ENCODE data around the gene DCAF11. TPM values are rescaled to one million over a fixed set of nuclear protein-coding genes. Genes with fewer than 3 reads are reported as not detected.

Gene DCAF11
- total RNA-seq, 1 experiment from 2014 or later = 45.5 TPM

GRCh38 chr14:24115422-24116127 is 998 bp downstream of the DCAF11 start:
- intact Hi-C loops (cut with micrococcal nuclease; ENCODE audit: unreplicated experiment) = loop anchor here (2.0 kb wide), 1 partner anchor 25 kb away; the partner anchor contains the start of gene EMC9
- no TSS peak for BruUV-seq (replicated peaks)
- Histone ChIP-seq H3K4me3 (ENCODE audit: low read depth, low read length, poor library complexity, severe bottlenecking) (peak overlapping the region; percentile 82), H3K4me1 (ENCODE audit: insufficient read depth, low read length, poor library complexity, severe bottlenecking) (peaks cover 14% of the 10 kb centered on the region), H3K36me3 (ENCODE audit: insufficient read depth, low read length, poor library complexity, severe bottlenecking) (peaks cover 26% of the 10 kb centered on the region), H3K27ac (ENCODE audit: low read depth, low read length, poor library complexity, severe bottlenecking) (peak overlapping the region; percentile 99), H3K27me3 (replicated peaks; ENCODE audit: insufficient read depth, low read depth, low read length, poor library complexity) (no peaks in the 10 kb centered on the region), H3K9me3 (ENCODE audit: low read depth, low read length, poor library complexity, severe bottlenecking) (no peaks in the 10 kb centered on the region)
- ChIA-PET CTCF (interaction anchor here (1.2 kb wide), 1 partner anchor 57 kb away, joined by 3 read pairs; no protein-coding TSS in a partner anchor), POLR2A (ENCODE audit: low non-redundant PET) (interaction anchor here (0.6 to 2.0 kb wide), 4 partner anchors 15 to 31 kb away, joined by 3 to 13 read pairs (median 3); partner anchors contain the start of genes EMC9, PCK2 and PSME2)
- TF ChIP-seq, protein P1, sequence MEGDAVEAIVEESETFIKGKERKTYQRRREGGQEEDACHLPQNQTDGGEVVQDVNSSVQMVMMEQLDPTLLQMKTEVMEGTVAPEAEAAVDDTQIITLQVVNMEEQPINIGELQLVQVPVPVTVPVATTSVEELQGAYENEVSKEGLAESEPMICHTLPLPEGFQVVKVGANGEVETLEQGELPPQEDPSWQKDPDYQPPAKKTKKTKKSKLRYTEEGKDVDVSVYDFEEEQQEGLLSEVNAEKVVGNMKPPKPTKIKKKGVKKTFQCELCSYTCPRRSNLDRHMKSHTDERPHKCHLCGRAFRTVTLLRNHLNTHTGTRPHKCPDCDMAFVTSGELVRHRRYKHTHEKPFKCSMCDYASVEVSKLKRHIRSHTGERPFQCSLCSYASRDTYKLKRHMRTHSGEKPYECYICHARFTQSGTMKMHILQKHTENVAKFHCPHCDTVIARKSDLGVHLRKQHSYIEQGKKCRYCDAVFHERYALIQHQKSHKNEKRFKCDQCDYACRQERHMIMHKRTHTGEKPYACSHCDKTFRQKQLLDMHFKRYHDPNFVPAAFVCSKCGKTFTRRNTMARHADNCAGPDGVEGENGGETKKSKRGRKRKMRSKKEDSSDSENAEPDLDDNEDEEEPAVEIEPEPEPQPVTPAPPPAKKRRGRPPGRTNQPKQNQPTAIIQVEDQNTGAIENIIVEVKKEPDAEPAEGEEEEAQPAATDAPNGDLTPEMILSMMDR (conservative IDR thresholded peaks at IDR 0.05; ENCODE audit: low read depth, low read length) = no peak
- no peak for TF ChIP-seq EZH2 (IDR thresholded peaks at IDR 0.05; ENCODE audit: borderline replicate concordance, low read depth, low read length, poor library complexity, severe bottlenecking)
- no peak for DNase-seq (ENCODE audit: low spot score)

DNA sequence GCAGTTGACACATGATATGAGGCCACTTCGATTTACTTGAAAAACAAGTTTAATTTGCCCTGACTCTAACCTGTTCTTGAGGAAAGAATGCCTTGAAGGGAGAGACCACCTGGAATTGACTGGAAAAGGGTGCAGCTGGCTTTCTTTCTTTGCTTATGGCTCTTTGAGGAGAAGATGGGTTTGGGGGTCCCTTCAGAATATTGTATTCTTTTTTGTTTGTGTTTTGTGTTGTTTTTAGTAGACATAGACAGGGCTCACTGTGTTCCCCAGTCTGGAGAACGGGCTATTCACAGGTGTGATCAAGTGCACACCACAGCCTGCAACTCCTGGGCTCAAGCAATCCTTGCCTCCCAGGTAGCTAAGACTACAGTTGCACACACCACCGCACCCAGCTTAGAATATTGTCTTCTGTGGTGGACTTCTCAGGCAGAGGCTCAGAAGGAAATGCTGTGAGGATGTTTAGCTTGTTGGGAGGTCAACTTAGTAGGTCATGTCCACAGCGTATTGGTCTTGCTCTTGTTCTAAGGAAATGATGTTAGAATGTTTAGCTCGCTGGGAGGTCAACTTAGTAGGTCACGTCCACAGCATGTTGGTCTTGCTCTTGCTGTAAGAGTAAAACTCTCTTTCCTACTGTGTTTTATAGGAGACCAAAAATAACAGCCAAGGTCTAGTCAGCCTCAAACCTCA is 1.7 kb downstream of the DCAF11 start:
- intact Hi-C loops (cut with micrococcal nuclease; ENCODE audit: unreplicated experiment) = no loop called here
- Histone ChIP-seq H3K36me3 (ENCODE audit: insufficient read depth, low read length, poor library complexity, severe bottlenecking) (peaks cover 31% of the 10 kb centered on the region), H3K27ac (ENCODE audit: low read depth, low read length, poor library complexity, severe bottlenecking) (no peak overlapping the region), H3K9me3 (ENCODE audit: low read depth, low read length, poor library complexity, severe bottlenecking) (no peaks in the 10 kb centered on the region), H3K4me1 (ENCODE audit: insufficient read depth, low read length, poor library complexity, severe bottlenecking) (peaks cover 14% of the 10 kb centered on the region), H3K4me3 (ENCODE audit: low read depth, low read length, poor library complexity, severe bottlenecking) (peak overlapping the region; percentile 82), H3K27me3 (replicated peaks; ENCODE audit: insufficient read depth, low read depth, low read length, poor library complexity) (no peaks in the 10 kb centered on the region)
- BruUV-seq (replicated peaks) = no TSS peak
- POLR2A ChIA-PET (ENCODE audit: low non-redundant PET) = no interaction called here
- CTCF ChIA-PET = no interaction called here
- no peak for TF ChIP-seq EZH2 (IDR thresholded peaks at IDR 0.05; ENCODE audit: borderline replicate concordance, low read depth, low read length, poor library complexity, severe bottlenecking)
- TF ChIP-seq, protein P1 (conservative IDR thresholded peaks at IDR 0.05; ENCODE audit: low read depth, low read length) = no peak
- no peak for DNase-seq (ENCODE audit: low spot score)

DNA sequence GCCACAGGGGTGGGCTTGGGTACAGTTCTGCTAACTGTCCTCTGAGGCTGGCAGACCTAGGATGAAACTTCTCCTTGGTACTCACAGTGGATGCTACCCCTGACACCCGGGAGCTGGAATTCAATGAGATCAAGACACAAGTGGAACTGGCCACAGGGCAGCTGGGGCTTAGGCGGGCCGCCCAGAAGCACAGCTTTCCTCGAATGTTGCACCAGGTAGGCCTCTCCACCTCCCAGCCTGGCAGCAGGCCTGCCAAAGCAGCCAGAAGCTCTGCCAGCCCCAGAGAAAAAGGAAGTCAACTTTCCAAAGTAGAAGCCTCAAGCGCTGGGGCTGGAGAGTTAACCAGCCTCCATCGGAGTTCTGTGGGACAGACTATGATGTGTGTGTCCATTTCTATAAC is 2.6 kb downstream of the DCAF11 start:
- POLR2A ChIA-PET (ENCODE audit: low non-redundant PET) = no interaction called here
- TF ChIP-seq EZH2 (IDR thresholded peaks at IDR 0.05; ENCODE audit: borderline replicate concordance, low read depth, low read length, poor library complexity, severe bottlenecking) = no peak
- TF ChIP-seq, protein P1 (conservative IDR thresholded peaks at IDR 0.05; ENCODE audit: low read depth, low read length) = no peak

More for the DNA sequence above, 2.6 kb downstream of the DCAF11 start:
- Histone ChIP-seq H3K36me3 (ENCODE audit: insufficient read depth, low read length, poor library complexity, severe bottlenecking) (peaks cover 32% of the 10 kb centered on the region), H3K4me1 (ENCODE audit: insufficient read depth, low read length, poor library complexity, severe bottlenecking) (peaks cover 14% of the 10 kb centered on the region), H3K4me3 (ENCODE audit: low read depth, low read length, poor library complexity, severe bottlenecking) (no peak overlapping the region), H3K27me3 (replicated peaks; ENCODE audit: insufficient read depth, low read depth, low read length, poor library complexity) (no peaks in the 10 kb centered on the region), H3K9me3 (ENCODE audit: low read depth, low read length, poor library complexity, severe bottlenecking) (no peaks in the 10 kb centered on the region), H3K27ac (ENCODE audit: low read depth, low read length, poor library complexity, severe bottlenecking) (no peak overlapping the region)
- intact Hi-C loops (cut with micrococcal nuclease; ENCODE audit: unreplicated experiment) = no loop called here
- DNase-seq (ENCODE audit: low spot score) = no peak
- CTCF ChIA-PET = no interaction called here
- no TSS peak for BruUV-seq (replicated peaks)
